GM19351 (cell line): Measurements from ENCODE around the gene SLC4A3.
"Not testable (repeated sequence)": the region's sequence is repeated elsewhere in the genome, so short reads cannot be mapped to it uniquely, and the experiment has no call there.

Experiments used
- ATAC-seq: cut with Tn5 transposase; IDR thresholded peaks from one replicate; pipeline ENCODE4 v1.9.1; 2021; ENCODE audit warnings: mild to moderate bottlenecking, moderate library complexity; ENCODE audit not compliant: unreplicated experiment

Gene SLC4A3

GRCh38 chr2:219679571-219679970 is 52.1 kb downstream of the SLC4A3 start:
- no peak for ATAC-seq

- ATAC-seq: no peak
Measured at GRCh38 chr2:219680958-219681693, 53.7 kb downstream of the SLC4A3 start.

GRCh38 chr2:219681694-219682300 is 54.4 kb downstream of the SLC4A3 start:
- ATAC-seq: no peak

GRCh38 chr2:219683474-219683873 is 56.0 kb downstream of the SLC4A3 start:
- not testable (repeated sequence) for ATAC-seq

GRCh38 chr2:219684721-219685689 is 57.6 kb downstream of the SLC4A3 start:
- peak; percentile 97 for ATAC-seq

GRCh38 chr2:219687272-219687671 is 59.8 kb downstream of the SLC4A3 start:
- no peak for ATAC-seq

GRCh38 chr2:219687882-219688559 is 60.6 kb downstream of the SLC4A3 start:
- no peak for ATAC-seq

- ATAC-seq: no peak
Measured at GRCh38 chr2:219688560-219689445, 61.4 kb downstream of the SLC4A3 start.

- ATAC-seq: peak; percentile 49
Measured at GRCh38 chr2:219689676-219690628, 62.5 kb downstream of the SLC4A3 start.

GRCh38 chr2:219691571-219691970 is 64.1 kb downstream of the SLC4A3 start:
- no peak for ATAC-seq
